Measurements from ENCODE around the gene FAM216B.

GRCh38 chr13:42754801-42755510, 26.4 kb upstream of the FAM216B start:
- no peak for TF ChIP-seq EZH2phosphoT487 (IDR thresholded peaks at IDR 0.05; ENCODE audit: unreplicated experiment)
- TF ChIP-seq CTCF (conservative IDR thresholded peaks at IDR 0.05; ENCODE audit: low read depth in 2 of 2), result no peak
- TF ChIP-seq REST (IDR thresholded peaks at IDR 0.05; ENCODE audit: unreplicated experiment), result no peak
- TF ChIP-seq EZH2 (IDR thresholded peaks at IDR 0.05; ENCODE audit: low read depth, unreplicated experiment), result no peak
- no peak for TF ChIP-seq CREB1 (CRISPR knock-in tag; IDR thresholded peaks at IDR 0.05; ENCODE audit: low read depth)
- no peak for TF ChIP-seq POLR2AphosphoS5 (IDR thresholded peaks at IDR 0.05; ENCODE audit: low read depth)

Data from GM23338 (cell line).